Measurements from ENCODE around the gene NAA16.

- TF ChIP-seq, protein P1, sequence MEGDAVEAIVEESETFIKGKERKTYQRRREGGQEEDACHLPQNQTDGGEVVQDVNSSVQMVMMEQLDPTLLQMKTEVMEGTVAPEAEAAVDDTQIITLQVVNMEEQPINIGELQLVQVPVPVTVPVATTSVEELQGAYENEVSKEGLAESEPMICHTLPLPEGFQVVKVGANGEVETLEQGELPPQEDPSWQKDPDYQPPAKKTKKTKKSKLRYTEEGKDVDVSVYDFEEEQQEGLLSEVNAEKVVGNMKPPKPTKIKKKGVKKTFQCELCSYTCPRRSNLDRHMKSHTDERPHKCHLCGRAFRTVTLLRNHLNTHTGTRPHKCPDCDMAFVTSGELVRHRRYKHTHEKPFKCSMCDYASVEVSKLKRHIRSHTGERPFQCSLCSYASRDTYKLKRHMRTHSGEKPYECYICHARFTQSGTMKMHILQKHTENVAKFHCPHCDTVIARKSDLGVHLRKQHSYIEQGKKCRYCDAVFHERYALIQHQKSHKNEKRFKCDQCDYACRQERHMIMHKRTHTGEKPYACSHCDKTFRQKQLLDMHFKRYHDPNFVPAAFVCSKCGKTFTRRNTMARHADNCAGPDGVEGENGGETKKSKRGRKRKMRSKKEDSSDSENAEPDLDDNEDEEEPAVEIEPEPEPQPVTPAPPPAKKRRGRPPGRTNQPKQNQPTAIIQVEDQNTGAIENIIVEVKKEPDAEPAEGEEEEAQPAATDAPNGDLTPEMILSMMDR (IDR thresholded peaks at IDR 0.05; ENCODE audit: low read length), result no peak
- TF ChIP-seq EZH2phosphoT487 (IDR thresholded peaks at IDR 0.05; ENCODE audit: low read length), result no peak
- no peak for TF ChIP-seq EZH2 (optimal IDR thresholded peaks at IDR 0.05; ENCODE audit: low read depth, low read length)
Observed at GRCh38 chr13:41263261-41263971, 47.7 kb upstream of the NAA16 start, which contains the start of gene MTRF1.
